ENCODE measurements around the gene ALDH1A1. TPM values are rescaled to one million over a fixed set of nuclear protein-coding genes. Genes with fewer than 3 reads are reported as not detected.
A peak's percentile ranks its signal among the peaks of the same experiment; 100 is the strongest.

Gene ALDH1A1
- total RNA-seq, 1 experiment from 2014 or later, result not detected

DNA sequence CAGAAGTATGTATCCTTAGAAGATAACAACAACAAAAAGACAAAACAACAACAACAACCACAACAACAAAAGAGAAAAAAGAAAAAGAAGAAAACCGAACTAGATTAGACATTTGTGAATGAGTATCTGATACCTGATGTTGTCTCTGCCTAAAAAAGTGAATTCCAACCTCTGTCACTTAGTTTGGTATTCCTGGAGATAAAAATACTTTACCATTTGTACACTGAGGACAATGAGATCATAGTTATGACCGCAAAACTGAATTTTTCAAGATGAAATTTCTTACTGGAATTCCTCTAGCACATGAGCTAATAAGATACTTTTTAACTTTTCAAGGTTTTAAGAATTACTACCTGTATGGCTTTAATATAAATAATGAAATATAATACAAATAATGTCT lies 54.5 kb downstream of the ALDH1A1 start:
- no peaks in the 10 kb centered on the region for H3K36me3 ChIP-seq
- H3K4me3 ChIP-seq, result no peak overlapping the region

DNA sequence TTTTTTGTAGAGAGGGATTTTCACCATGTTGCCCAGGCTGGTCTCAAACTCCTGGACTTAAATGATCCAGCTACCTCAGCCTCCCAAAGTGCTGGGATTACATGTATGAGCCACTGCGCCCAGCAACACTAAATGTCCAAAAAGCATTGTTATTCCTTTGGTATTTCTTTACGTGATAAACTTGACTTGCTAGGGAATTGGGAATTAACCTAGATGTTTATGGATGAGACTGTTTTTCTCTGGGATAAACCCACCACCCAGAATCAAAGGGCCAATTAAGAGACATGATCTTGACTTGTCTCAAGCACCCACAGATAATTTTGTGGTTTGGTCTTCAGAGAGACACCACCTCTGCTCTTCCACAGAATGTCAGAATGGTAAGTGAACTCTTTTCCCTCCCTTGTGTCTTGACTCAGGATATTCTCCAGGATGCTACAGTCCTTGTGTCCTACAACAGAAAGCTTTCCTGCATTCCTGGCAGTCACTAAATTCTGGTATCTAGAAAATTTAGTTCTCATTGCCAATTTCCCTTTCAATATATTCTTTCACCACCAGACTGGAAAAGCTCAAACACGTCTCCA lies 55.7 kb downstream of the ALDH1A1 start:
- no peaks in the 10 kb centered on the region for H3K27me3 ChIP-seq
- DNase-seq, result no peak

More for the DNA sequence above, 54.5 kb downstream of the ALDH1A1 start:
- DNase-seq, result no peak
- H3K27me3 ChIP-seq, result no peaks in the 10 kb centered on the region
- no peaks in the 10 kb centered on the region for H3K9me3 ChIP-seq

DNA sequence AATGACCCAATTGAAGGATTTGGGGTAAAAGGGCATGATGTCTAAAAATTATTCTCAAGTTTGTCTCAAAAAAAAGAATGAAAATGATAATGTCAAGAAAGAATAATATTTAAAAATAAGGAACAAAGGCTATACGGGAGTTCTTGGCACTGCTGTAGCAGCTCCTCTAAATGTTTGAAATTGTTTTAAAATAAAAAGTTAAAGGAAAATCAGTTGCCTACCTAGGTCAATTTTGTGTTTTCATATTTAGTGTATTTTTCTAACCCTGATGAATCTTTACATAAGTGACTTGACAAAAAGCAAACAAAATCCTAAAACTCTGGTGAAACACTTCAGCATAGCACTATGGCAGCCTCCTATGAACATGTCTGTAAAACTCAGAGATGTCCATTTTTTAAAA lies 56.4 kb downstream of the ALDH1A1 start:
- H3K4me3 ChIP-seq, result no peak overlapping the region
- no peak for DNase-seq
- no peaks in the 10 kb centered on the region for H3K36me3 ChIP-seq
- H3K9me3 ChIP-seq, result no peaks in the 10 kb centered on the region
- H3K27me3 ChIP-seq, result no peaks in the 10 kb centered on the region

More for the DNA sequence above, 55.7 kb downstream of the ALDH1A1 start:
- no peaks in the 10 kb centered on the region for H3K9me3 ChIP-seq
- H3K36me3 ChIP-seq, result no peaks in the 10 kb centered on the region
- no peak overlapping the region for H3K4me3 ChIP-seq

DNA sequence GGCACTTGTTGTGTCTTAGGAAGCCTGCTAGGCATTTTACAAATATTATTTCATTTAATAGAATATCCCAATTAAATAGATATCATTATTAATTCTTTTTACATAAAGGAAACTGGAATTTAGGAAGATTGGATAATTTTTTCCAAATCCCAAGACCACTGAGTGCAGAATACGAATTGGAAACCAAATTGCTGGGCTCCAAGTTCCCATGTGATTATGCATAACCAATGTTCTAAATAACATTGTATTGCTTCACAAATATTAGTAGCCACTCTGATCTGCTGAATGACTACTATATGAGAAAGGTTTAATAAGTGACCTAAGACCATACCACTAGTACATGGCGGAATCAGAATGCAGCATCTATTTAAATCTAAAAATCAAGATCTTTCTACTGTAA lies 57.7 kb downstream of the ALDH1A1 start:
- no peak for DNase-seq
- Histone ChIP-seq H3K27me3 (no peaks in the 10 kb centered on the region), H3K9me3 (no peaks in the 10 kb centered on the region), H3K4me3 (no peak overlapping the region), H3K36me3 (no peaks in the 10 kb centered on the region)

DNA sequence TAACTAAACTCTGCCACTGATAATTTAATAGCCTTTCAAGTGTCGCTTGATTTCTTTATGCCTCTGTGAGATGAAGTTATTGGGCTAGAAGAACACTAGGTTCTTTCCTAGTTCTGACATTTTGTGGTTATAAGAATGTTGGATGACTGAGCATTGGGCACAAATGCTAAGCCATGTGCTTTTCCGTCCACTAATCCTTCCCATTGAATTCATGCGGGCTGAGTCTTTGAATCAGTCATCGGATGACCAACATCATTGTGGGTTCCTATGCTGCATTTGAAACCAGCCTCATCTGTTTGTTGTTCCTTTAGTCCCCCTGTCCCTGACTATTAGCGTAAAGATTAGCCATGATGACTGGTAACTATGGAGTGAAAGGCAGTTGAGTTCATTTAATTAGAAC lies 58.5 kb downstream of the ALDH1A1 start:
- Histone ChIP-seq H3K9me3 (no peaks in the 10 kb centered on the region), H3K27me3 (no peaks in the 10 kb centered on the region), H3K4me3 (no peak overlapping the region), H3K36me3 (no peaks in the 10 kb centered on the region)
- DNase-seq, result peak; percentile 19

DNA sequence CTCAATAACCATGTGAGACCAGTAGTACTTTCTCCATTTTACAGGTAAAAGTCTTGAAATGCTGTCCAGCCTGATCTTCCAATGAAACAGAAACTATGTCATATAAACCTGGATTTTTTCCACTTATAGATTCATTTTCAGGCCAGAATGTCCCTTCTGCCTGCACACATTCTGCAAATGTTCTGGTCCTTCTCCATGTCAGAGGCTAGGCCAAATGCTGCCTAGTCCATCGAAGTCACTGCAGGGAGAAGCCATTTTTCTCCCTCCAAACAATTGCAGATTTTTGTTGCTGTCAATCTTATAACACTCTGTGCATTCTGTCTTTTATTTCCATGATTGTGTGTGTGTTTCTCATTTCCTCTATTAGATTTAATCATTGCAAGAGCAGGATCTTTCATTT lies 59.4 kb downstream of the ALDH1A1 start:
- H3K27me3 ChIP-seq, result no peaks in the 10 kb centered on the region
- no peaks in the 10 kb centered on the region for H3K9me3 ChIP-seq
- H3K36me3 ChIP-seq, result no peaks in the 10 kb centered on the region
- no peak for DNase-seq
- no peak overlapping the region for H3K4me3 ChIP-seq

DNA sequence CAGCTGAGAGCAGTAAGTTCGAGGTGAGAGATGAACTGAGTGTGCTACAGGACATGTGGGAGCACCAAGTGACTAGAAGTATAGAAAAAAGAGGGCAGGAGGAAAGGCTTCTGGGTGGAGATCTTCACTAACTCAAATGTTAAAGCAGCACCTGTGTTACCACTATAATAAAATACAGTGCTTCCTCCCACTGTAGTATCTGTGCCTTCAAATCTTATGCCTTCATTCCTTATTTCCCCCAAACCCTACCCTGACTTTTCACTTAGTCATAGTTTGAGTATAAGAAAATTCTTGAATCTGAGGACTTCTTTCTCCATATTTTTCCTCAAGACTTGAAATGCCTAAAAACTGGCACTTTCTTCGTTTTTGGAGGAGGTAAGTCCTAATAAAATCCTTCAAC lies 61.8 kb downstream of the ALDH1A1 start:
- no peaks in the 10 kb centered on the region for H3K27me3 ChIP-seq
- no peak for DNase-seq
- no peaks in the 10 kb centered on the region for H3K36me3 ChIP-seq
- no peak overlapping the region for H3K4me3 ChIP-seq
- no peaks in the 10 kb centered on the region for H3K9me3 ChIP-seq

DNA sequence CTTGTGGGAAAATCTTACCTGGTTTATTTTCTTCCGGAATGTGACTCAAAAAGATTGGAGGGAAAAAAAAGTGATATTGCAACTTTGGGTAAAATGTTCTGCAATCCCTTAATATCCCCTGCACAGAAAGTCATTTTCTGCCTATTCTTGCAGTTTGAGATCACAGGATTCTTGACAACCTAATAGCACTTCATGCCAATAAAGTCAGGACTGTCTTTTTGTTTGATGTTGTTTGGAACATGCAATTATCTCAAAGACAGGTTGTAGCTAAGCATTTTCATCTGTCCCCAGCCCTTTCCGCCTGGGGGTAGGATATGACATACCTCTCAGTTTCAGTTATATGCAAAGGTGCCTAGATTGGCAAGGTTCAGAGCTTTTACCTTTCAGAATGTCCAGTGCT lies 63.9 kb downstream of the ALDH1A1 start:
- Histone ChIP-seq H3K27me3 (no peaks in the 10 kb centered on the region), H3K9me3 (no peaks in the 10 kb centered on the region), H3K4me3 (no peak overlapping the region), H3K36me3 (no peaks in the 10 kb centered on the region)
- DNase-seq, result no peak

DNA sequence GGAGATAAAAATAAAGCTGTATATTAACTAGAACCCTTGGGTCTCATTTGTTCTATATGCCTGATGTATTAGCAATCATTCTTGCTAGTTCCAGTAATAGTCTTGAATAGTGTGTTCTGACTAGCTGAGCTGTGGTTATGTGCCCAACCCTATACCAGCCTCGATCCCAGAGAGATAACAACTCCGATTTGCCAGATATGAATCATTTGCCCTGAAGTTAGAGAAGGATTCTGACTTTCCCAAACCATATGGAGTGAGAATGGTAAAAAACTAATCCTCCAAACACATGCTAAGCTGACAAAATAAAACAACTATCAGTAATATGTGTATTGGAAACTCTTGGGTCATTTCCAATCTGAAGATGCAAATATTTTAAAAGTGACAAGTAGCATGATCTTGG lies 64.8 kb downstream of the ALDH1A1 start:
- no peak overlapping the region for H3K4me3 ChIP-seq
- no peak for DNase-seq
- no peaks in the 10 kb centered on the region for H3K9me3 ChIP-seq
- no peaks in the 10 kb centered on the region for H3K36me3 ChIP-seq
- no peaks in the 10 kb centered on the region for H3K27me3 ChIP-seq

DNA sequence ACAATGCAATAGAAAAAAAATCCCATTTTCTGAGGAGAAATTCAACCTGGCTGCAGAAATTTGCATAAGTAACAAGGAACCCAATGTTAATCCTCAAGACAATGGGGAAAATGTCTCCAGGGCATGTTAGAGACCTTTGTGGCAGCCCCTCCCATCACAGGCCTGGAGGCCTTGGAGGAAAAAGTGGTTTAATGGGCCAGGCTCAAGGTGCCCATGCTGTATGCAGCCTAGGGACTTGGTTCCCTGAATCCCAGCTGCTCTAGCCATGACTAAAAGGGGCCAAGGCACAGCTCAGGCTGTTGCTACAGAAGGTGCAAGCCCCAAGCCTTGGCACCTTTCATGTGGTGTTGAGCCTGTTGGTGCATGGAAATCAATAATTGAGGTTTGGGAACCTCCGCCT lies 66.5 kb downstream of the ALDH1A1 start:
- H3K36me3 ChIP-seq, result no peaks in the 10 kb centered on the region
- H3K4me3 ChIP-seq, result no peak overlapping the region
- DNase-seq, result no peak
- H3K9me3 ChIP-seq, result no peaks in the 10 kb centered on the region
- H3K27me3 ChIP-seq, result no peaks in the 10 kb centered on the region

DNA sequence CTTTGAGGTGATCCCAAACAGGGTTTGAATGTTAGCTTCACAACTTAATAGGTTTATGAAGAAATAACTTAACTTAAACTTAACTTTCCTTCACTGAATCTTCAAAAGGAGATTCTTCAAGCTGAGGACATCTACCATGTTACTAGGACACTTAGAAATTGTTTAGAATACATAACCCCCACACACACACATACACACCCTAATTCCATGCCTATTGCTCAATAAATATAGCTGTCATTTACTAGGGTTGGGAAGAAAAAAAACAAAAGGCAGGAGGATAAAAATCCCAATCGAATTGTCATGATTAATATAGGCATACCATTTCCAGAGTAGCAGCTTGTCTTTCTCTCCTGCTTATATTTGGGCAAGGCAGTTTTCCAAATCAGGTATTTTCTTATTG lies 68.3 kb downstream of the ALDH1A1 start:
- no peaks in the 10 kb centered on the region for H3K36me3 ChIP-seq
- H3K4me3 ChIP-seq, result no peak overlapping the region
- no peaks in the 10 kb centered on the region for H3K27me3 ChIP-seq
- no peaks in the 10 kb centered on the region for H3K9me3 ChIP-seq
- no peak for DNase-seq

DNA sequence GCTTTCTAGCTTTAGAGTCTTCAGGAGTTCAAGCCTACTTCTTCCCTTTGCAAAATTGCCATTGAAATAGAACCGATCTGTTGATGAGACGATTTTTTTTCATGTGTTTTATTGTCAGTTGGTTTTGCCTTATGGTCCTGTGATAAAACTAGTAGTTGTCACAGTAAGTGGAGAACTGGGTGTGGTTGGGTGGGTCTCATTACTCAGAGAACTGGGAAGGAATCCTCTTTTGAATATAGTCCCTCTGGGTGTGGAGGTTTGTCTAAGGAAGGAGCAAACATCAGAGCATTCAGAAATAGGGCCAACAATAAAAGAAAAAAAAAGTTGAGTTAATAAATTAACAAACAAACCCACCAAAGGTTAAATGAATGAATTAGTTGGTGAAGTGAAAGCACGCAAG lies 69.0 kb downstream of the ALDH1A1 start:
- Histone ChIP-seq H3K36me3 (no peaks in the 10 kb centered on the region), H3K9me3 (no peaks in the 10 kb centered on the region), H3K4me3 (no peak overlapping the region), H3K27me3 (no peaks in the 10 kb centered on the region)
- no peak for DNase-seq

DNA sequence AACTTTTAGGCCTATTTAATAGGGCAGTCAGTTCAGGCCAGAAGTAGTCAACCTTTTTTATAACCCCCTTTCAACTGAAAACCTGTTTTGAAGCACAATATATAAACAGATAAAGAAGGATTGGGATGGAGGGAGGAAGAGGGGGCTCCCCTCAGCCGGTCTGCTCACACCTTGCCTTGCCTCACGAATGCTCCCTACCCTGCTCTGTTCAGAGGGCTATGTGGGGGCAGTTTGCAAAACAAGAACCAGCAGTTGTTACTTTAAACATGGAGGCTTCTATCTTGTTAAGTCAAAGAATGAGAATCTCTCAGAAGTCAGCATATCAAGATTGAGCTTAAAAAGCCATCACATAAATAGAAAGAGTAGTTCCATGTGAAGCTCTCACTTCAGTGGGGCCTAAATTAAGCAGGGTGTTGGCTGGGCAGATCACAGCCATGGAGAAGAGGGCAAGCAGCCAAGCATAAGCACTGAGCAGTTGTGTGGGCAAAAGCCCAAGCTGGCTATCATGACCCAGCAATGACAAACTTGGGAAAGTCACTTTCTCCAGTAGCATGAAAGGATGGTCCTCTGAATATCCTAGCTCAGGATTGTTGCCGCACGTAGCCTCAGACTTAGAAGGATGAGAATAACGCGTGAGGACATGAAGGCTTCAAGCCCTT lies 70.6 kb downstream of the ALDH1A1 start:
- H3K9me3 ChIP-seq, result no peaks in the 10 kb centered on the region
- no peaks in the 10 kb centered on the region for H3K36me3 ChIP-seq
- no peak overlapping the region for H3K4me3 ChIP-seq
- no peak for DNase-seq
- no peaks in the 10 kb centered on the region for H3K27me3 ChIP-seq

DNA sequence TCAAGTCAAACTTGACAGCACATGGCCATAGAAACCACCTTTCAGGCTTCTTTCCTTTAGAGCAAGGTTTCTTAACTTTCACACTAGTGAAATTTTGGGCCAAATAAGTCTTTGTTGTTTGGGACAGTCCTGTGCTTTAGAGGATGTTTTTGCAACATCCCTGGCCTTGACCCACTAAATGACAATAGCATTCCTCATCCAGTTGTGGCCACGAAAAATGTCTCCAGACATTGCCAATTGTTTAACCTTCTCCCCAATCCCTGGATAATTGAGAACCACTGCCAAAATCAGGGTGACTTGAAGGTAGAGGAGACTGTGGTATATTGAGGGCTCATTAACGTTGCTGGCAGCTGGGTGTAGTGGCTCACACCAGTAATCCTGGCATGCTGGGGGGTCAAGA lies 72.0 kb downstream of the ALDH1A1 start:
- no peak for DNase-seq

DNA sequence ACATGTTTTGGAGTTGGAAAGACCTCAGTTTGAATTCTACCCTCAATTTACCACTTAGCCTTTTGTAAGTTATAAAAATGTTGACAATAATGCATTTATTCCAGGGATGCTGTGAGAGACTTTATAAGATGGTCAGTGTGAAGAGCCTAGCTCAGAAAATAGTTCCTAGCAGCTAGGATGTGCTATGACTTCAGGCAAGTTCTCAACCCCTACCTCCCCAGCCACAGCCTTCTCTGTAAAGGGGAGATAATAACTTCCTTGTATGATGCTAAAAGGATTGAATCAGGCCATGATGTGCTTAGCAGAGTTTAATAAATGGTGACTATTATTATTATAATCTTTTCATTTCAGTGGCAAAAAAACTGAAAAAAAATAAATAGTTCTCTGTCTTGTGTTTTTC lies 77.6 kb downstream of the ALDH1A1 start:
- H3K27me3 ChIP-seq, result no peaks in the 10 kb centered on the region
- DNase-seq, result no peak
- no peaks in the 10 kb centered on the region for H3K36me3 ChIP-seq
- no peak overlapping the region for H3K4me3 ChIP-seq
- no peaks in the 10 kb centered on the region for H3K9me3 ChIP-seq

More for the DNA sequence above, 72.0 kb downstream of the ALDH1A1 start:
- no peaks in the 10 kb centered on the region for H3K9me3 ChIP-seq
- no peak overlapping the region for H3K4me3 ChIP-seq
- no peaks in the 10 kb centered on the region for H3K27me3 ChIP-seq
- no peaks in the 10 kb centered on the region for H3K36me3 ChIP-seq

DNA sequence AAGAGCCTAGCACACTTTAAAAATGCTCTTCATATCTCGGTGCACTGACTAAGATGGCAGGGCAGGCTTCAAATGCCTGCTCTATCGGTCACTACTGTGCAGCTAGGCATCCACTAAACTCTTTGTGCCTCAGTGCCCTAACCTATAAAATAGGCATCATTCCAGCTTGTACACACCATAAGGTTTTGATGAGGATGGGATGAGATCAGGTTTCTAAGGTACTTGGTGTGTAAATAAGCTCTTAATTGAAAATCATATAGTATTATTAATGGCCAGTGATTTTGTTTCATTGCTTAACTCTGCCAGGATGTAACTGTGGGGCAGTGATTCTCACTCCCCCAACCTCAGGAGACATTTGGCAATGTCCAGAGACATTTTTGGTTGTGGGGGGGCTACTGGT lies 78.5 kb downstream of the ALDH1A1 start:
- no peak for DNase-seq
- Histone ChIP-seq H3K27me3 (no peaks in the 10 kb centered on the region), H3K4me3 (no peak overlapping the region)

DNA sequence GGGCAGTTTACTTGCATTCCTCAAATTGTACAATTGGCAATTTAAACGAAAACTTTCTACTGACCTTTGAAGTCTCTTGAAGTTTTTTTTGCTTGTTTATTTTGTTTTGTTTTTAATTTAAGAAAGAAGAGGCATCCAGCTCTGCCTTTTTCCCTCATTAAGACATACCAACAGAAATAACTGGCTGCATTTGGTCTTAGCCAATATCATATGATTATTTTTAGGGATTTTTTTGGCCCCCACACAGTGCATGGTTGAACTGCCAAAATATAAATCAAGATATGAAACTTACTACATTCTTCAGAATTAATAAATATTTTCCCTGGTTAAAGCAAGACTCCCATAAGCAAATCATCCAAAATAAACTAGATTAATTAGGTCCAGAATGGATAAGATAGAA lies 79.4 kb downstream of the ALDH1A1 start:
- no peaks in the 10 kb centered on the region for H3K27me3 ChIP-seq
- no peaks in the 10 kb centered on the region for H3K9me3 ChIP-seq

More for the DNA sequence above, 78.5 kb downstream of the ALDH1A1 start:
- no peaks in the 10 kb centered on the region for H3K36me3 ChIP-seq
- no peaks in the 10 kb centered on the region for H3K9me3 ChIP-seq

DNA sequence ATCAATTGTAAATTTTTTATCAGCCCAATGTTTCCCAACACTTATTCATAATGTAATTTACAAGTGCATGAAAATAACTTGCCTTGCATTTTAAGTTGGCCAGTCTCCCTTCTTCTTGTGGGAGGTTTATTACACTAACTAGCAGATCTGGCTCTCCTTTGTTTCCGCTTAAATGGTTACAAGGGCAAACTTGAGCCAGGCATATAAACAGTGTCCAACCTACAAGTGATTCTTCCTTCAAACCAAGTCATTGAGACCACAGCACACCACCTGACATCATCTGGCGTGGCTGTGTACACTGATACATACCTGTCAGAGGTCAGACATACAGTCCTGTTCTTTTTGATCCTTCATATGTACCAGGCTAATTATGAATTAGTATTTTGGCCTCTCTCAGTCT lies 80.1 kb downstream of the ALDH1A1 start:
- H3K4me3 ChIP-seq, result no peak overlapping the region
- H3K36me3 ChIP-seq, result no peaks in the 10 kb centered on the region
- H3K27me3 ChIP-seq, result no peaks in the 10 kb centered on the region
- no peak for DNase-seq
- no peaks in the 10 kb centered on the region for H3K9me3 ChIP-seq

More for the DNA sequence above, 79.4 kb downstream of the ALDH1A1 start:
- no peak overlapping the region for H3K4me3 ChIP-seq
- DNase-seq, result no peak
- H3K36me3 ChIP-seq, result no peaks in the 10 kb centered on the region

All from MG63 (cell line).